ENCODE results near the gene ADD3.

DNA sequence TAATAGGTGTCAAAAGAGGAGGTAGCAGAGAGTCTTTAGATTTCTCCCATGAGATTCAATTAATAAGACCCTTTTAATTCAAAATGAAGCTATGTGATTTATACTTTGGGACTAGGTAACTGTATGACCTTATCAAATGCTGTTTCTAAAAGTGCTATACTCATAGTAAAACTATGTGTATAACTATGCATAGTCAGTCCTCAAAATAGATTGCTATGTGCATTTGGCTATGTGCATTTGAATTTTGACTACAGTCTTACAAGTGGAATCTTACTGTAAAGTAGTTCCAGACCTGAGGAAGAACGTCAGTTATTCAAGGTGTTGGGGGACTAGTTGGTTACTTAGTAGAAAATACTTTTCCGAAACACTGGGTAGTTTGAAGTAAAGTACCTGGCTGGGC, 36.9 kb downstream of the ADD3 start:
- TF ChIP-seq, protein P1, sequence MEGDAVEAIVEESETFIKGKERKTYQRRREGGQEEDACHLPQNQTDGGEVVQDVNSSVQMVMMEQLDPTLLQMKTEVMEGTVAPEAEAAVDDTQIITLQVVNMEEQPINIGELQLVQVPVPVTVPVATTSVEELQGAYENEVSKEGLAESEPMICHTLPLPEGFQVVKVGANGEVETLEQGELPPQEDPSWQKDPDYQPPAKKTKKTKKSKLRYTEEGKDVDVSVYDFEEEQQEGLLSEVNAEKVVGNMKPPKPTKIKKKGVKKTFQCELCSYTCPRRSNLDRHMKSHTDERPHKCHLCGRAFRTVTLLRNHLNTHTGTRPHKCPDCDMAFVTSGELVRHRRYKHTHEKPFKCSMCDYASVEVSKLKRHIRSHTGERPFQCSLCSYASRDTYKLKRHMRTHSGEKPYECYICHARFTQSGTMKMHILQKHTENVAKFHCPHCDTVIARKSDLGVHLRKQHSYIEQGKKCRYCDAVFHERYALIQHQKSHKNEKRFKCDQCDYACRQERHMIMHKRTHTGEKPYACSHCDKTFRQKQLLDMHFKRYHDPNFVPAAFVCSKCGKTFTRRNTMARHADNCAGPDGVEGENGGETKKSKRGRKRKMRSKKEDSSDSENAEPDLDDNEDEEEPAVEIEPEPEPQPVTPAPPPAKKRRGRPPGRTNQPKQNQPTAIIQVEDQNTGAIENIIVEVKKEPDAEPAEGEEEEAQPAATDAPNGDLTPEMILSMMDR (conservative IDR thresholded peaks at IDR 0.05; ENCODE audit: low read length): no peak
- no peak for TF ChIP-seq EZH2phosphoT487 (IDR thresholded peaks at IDR 0.05; ENCODE audit: borderline replicate concordance)
